Suprapubic skin (tissue), 4 donors: ENCODE data around the gene ST7. TPM values are rescaled to one million over a fixed set of nuclear protein-coding genes. Genes with fewer than 3 reads are reported as not detected.
A peak's percentile ranks its signal among the peaks of the same experiment; 100 is the strongest.

ENCODE experiments used
- DNase-seq, 2 donors: peaks; one replicate each; pipeline ENCODE4 v3.0.0-alpha.2; 2019; ENCODE audit warnings: low spot score in 2 of 2
- H3K27ac ChIP-seq: fragments of 200-600 bp; sonication (generic); one replicate; pipeline ENCODE4 v1.5.1; 2019
- H3K27me3 ChIP-seq: fragments of 200-600 bp; sonication (generic); one replicate; pipeline ENCODE4 v1.5.1; 2019
- H3K36me3 ChIP-seq: fragments of 200-600 bp; sonication (generic); one replicate; pipeline ENCODE4 v1.5.1; 2019
- H3K4me1 ChIP-seq: fragments of 200-600 bp; sonication (generic); one replicate; pipeline ENCODE4 v1.5.1; 2019
- H3K4me3 ChIP-seq: fragments of 200-600 bp; sonication (generic); one replicate; pipeline ENCODE4 v1.5.1; 2019; ENCODE audit warnings: mild to moderate bottlenecking
- H3K9me3 ChIP-seq: fragments of 200-600 bp; sonication (generic); one replicate; pipeline ENCODE4 v1.5.1; 2019
- EP300 ChIP-seq: sonication (generic); formaldehyde crosslinking; IDR thresholded peaks from one replicate; pipeline ENCODE4 v1.6.1; 2017; ENCODE audit warnings: antibody characterized with exemption
- POLR2A ChIP-seq, 2 donors: fragments of 450-650 bp; IDR thresholded peaks; one replicate each; pipeline ENCODE4 v1.6.1; 2017; ENCODE audit warnings: antibody characterized with exemption in 2 of 2, mild to moderate bottlenecking in 2 of 2, moderate library complexity in 2 of 2
- POLR2AphosphoS5 ChIP-seq, 3 donors: sonication (generic); formaldehyde crosslinking; IDR thresholded peaks; one replicate each; pipeline ENCODE4 v1.6.1; 2017; ENCODE audit warnings: antibody characterized with exemption in 3 of 3
- WGBS: methylation state at CpG from one replicate; pipeline ENCODE4 v1.1.5; 2018; 5-methylcytosine and 5-hydroxymethylcytosine counted together
- total RNA-seq, 4 donors: library from RNA; depleted of rRNA; stranded (reverse); fragments of >200 nt; gene quantifications; one replicate each; pipeline ENCODE4 v1.1.0, GENCODE V29; 2016
- TF ChIP-seq, protein P1 (sequence below), 2 donors: fragments of 200-600 bp in 1 of 2; fragments of 450-650 bp in 1 of 2; sonication (generic) in 1 of 2; IDR thresholded peaks; one replicate each; pipeline ENCODE4 v1.5.1; 2016 to 2019; ENCODE audit warnings: antibody characterized with exemption in 2 of 2, mild to moderate bottlenecking in 1 of 2, moderate library complexity in 1 of 2

The ST7 gene
- total RNA-seq, 4 donors from 2014 or later: 13.1 to 28.2 (median 18.6) TPM

DNA sequence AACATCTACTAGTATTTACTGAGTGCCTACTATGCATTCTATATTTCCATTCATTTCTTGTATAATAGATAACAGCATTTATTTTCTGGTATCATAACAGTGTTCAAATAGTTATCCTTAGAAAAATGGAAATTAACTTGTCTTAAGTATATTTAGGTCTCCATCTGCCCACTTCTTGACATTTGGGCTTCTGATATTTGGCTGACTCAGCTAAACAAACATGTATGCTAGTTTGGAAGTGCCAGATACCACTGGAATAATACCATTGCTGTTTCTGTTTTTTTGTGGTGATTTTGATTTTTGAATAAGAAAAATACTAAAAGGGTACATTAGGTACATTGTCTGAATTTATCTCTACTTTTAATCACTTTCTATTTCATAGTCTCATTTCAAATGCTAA lies 169.2 kb downstream of the ST7 start:
- TF ChIP-seq POLR2A (IDR thresholded peaks at IDR 0.05): no peak
- TF ChIP-seq, protein P1, sequence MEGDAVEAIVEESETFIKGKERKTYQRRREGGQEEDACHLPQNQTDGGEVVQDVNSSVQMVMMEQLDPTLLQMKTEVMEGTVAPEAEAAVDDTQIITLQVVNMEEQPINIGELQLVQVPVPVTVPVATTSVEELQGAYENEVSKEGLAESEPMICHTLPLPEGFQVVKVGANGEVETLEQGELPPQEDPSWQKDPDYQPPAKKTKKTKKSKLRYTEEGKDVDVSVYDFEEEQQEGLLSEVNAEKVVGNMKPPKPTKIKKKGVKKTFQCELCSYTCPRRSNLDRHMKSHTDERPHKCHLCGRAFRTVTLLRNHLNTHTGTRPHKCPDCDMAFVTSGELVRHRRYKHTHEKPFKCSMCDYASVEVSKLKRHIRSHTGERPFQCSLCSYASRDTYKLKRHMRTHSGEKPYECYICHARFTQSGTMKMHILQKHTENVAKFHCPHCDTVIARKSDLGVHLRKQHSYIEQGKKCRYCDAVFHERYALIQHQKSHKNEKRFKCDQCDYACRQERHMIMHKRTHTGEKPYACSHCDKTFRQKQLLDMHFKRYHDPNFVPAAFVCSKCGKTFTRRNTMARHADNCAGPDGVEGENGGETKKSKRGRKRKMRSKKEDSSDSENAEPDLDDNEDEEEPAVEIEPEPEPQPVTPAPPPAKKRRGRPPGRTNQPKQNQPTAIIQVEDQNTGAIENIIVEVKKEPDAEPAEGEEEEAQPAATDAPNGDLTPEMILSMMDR (IDR thresholded peaks at IDR 0.05): no peak
- TF ChIP-seq EP300: no peak
- no peak overlapping the region for H3K27ac ChIP-seq
- DNase-seq: no peak

DNA sequence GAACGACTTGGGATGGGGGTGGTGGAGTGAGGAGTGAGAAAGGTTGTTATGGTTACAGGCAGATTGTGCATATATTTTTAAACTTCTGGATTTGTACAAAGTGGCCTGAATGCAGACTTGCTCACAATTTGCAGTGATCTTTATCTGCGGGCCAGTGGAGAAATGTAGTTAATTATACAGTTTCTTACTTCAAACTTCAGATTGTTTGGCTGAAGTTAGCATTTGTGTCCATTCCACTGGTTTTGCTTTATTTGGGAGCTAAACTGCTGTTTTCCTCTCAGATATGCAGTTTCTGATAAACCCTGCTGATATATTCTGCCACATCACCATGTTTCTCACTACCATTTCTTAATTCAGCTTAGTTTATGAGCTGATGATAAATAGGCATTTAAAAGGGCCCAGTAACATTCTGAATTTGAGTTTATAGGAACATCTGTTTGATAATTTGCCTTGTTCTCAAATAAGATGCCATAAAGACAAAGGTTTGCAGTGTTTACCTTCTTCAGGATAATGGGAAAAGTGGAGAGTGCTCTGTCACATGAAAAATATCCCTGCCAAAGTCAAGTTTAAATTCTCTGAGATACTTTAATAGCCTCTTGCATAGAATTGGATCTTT lies 170.1 kb downstream of the ST7 start:
- TF ChIP-seq, protein P1 (IDR thresholded peaks at IDR 0.05): no peak
- TF ChIP-seq POLR2AphosphoS5 (IDR thresholded peaks at IDR 0.05) (no peak), EP300 (no peak), POLR2A (IDR thresholded peaks at IDR 0.05) (no peak)
- H3K27ac ChIP-seq: no peak overlapping the region
- H3K36me3 ChIP-seq: no peaks in the 10 kb centered on the region
- peaks cover 5% of the 10 kb centered on the region for H3K4me1 ChIP-seq
- H3K27me3 ChIP-seq: no peaks in the 10 kb centered on the region
- no peaks in the 10 kb centered on the region for H3K9me3 ChIP-seq
- whole genome bisulfite sequencing: 86% methylated on average over 2 of the region's 2 CpGs
- no peak for DNase-seq
- H3K4me3 ChIP-seq: no peak overlapping the region

More for the DNA sequence above, 169.2 kb downstream of the ST7 start:
- H3K4me3 ChIP-seq: no peak overlapping the region
- peaks cover 5% of the 10 kb centered on the region for H3K4me1 ChIP-seq
- no peaks in the 10 kb centered on the region for H3K27me3 ChIP-seq
- no peaks in the 10 kb centered on the region for H3K36me3 ChIP-seq
- no peaks in the 10 kb centered on the region for H3K9me3 ChIP-seq

- TF ChIP-seq, protein P1 (IDR thresholded peaks at IDR 0.05): no peak
- TF ChIP-seq EP300 (no peak), POLR2AphosphoS5 (IDR thresholded peaks at IDR 0.05) (no peak), POLR2A (IDR thresholded peaks at IDR 0.05) (no peak)
- Histone ChIP-seq H3K4me1 (peaks cover 5% of the 10 kb centered on the region), H3K9me3 (no peaks in the 10 kb centered on the region), H3K36me3 (no peaks in the 10 kb centered on the region), H3K4me3 (no peak overlapping the region), H3K27ac (no peak overlapping the region), H3K27me3 (no peaks in the 10 kb centered on the region)
- peak; percentile 77 to 81 for DNase-seq
- WGBS: 61% methylated on average over 4 of the region's 4 CpGs
These were observed 171.4 kb downstream of the ST7 start for GRCh38 chr7:117124591-117125220.

GRCh38 chr7:117126676-117127075 lies 173.4 kb downstream of the ST7 start:
- H3K4me3 ChIP-seq: no peak overlapping the region
- H3K4me1 ChIP-seq: peaks cover 5% of the 10 kb centered on the region
- WGBS: 100% methylated on average over 1 of the region's 1 CpG
- no peak overlapping the region for H3K27ac ChIP-seq
- DNase-seq: no peak
- no peaks in the 10 kb centered on the region for H3K27me3 ChIP-seq
- no peaks in the 10 kb centered on the region for H3K36me3 ChIP-seq
- TF ChIP-seq POLR2A (IDR thresholded peaks at IDR 0.05) (no peak), POLR2AphosphoS5 (IDR thresholded peaks at IDR 0.05) (no peak), EP300 (no peak)
- TF ChIP-seq, protein P1 (IDR thresholded peaks at IDR 0.05): no peak
- H3K9me3 ChIP-seq: no peaks in the 10 kb centered on the region

DNA sequence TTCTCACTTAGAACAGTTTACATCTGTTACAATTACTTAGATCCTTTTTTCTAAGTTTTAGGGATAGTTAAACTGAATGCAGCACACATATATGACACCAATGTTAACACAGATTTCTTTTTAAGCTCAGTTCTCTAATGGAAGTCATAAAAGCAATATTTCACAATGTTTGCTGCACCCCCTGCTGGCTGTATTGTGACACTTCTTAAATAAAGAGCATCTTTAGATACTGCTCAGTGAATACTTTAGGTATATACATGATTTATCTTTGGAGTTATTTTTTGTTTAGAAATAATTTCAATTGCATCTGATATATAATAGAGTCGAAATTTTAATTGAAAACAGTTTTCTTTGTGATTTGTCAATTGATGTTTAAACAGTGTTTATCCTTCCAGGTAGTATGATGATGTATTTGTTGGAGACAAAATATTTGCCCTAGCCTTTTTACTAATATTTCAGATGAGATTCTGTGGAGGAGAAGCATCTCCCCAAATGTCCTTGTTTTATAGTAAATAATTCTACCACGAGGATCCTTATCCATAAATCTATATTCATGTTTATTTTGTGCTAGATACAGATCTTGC lies 174.4 kb downstream of the ST7 start:
- Histone ChIP-seq H3K27ac (no peak overlapping the region), H3K9me3 (no peaks in the 10 kb centered on the region), H3K4me3 (no peak overlapping the region), H3K27me3 (no peaks in the 10 kb centered on the region), H3K36me3 (no peaks in the 10 kb centered on the region), H3K4me1 (peaks cover 5% of the 10 kb centered on the region)
- TF ChIP-seq, protein P1 (IDR thresholded peaks at IDR 0.05): peak; percentile 38 to 73
- no peak for TF ChIP-seq POLR2A (IDR thresholded peaks at IDR 0.05)
- no peak for DNase-seq
- WGBS: 11% methylated on average over 2 of the region's 2 CpGs
